Measurements from ENCODE around the gene ABCC1. TPM values are rescaled to one million over a fixed set of nuclear protein-coding genes. Genes with fewer than 3 reads are reported as not detected.

ABCC1 gene
- polyA plus RNA-seq, 1 donor (not counting 4 experiments of a cell fraction or from before 2014, with no cell fraction given), result 19.4 TPM

DNA sequence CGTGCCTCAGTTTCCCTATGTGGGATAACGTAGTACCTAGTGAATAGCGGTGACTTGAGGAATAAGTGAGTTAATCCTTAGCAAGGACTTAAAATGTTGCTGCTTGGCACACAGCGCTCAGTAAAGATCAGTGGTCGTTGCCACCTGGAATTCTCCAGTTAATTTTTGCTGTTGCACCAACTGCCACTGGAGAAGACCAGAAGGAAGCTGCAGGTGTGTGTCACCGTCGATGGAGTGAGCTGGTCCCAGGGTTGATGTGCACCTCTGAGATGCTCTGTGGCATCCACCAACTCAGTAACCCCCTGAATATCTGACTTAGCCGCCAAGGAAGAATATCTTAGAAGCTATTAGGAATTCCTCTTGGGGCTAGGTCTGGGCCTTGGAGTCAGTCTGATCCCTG is 4.1 kb downstream of the ABCC1 start:
- Histone ChIP-seq H3K4me1 (ENCODE audit: control insufficient read depth, extremely low read depth, insufficient read depth, low read length) (peaks cover 17% of the 10 kb centered on the region), H3K4me2 (ENCODE audit: control insufficient read depth, extremely low read depth, insufficient read depth, low read depth, low read length) (no peak overlapping the region), H2AFZ (ENCODE audit: control insufficient read depth, low read length) (no peak overlapping the region), H3K27me3 (ENCODE audit: control insufficient read depth, extremely low read depth, insufficient read depth, low read length) (no peaks in the 10 kb centered on the region), H3K9me3 (ENCODE audit: control insufficient read depth, low read depth, low read length) (no peaks in the 10 kb centered on the region), H3K36me3 (ENCODE audit: control insufficient read depth in 2 of 2, extremely low read depth in 1 of 2, insufficient read depth in 2 of 2, low read length in 2 of 2) (peaks cover 0 to 4% of the 10 kb centered on the region in 2 experiments), H3K9me1 (ENCODE audit: control insufficient read depth, extremely low read depth, insufficient read depth, low read length) (peaks cover 3% of the 10 kb centered on the region), H3K27ac (ENCODE audit: control insufficient read depth, insufficient read depth, low read length) (no peak overlapping the region), H3K9ac (ENCODE audit: control insufficient read depth, extremely low read depth, insufficient read depth, low read length) (no peak overlapping the region), H4K20me1 (ENCODE audit: control insufficient read depth, extremely low read depth, insufficient read depth, low read length) (peaks cover 6% of the 10 kb centered on the region), H3K4me3 (ENCODE audit: control insufficient read depth in 2 of 3, extremely low read depth in 1 of 3, insufficient read depth in 2 of 3, low read depth in 1 of 3, low read length in 3 of 3) (no peak overlapping the region), H3K79me2 (ENCODE audit: control insufficient read depth, insufficient read depth, low read length) (peaks cover 85% of the 10 kb centered on the region)
- no peak for TF ChIP-seq EZH2 (IDR thresholded peaks at IDR 0.05; ENCODE audit: low read length)
- TF ChIP-seq CTCF (optimal IDR thresholded peaks at IDR 0.05 in 1 of 3, IDR thresholded peaks at IDR 0.05 in 1 of 3, conservative IDR thresholded peaks at IDR 0.05 in 1 of 3; ENCODE audit: extremely low read depth in 1 of 3, insufficient read depth in 2 of 3, low read length in 3 of 3), result no peak
- DNase-seq (ENCODE audit: low read depth, low spot score), result no peak
- no peak for FAIRE-seq
- dilution Hi-C loops (cut with MboI; ENCODE audit: extremely low pct_ligation_motif_present, low sequenced_read_pairs), result no loop called here

- Histone ChIP-seq H3K4me2 (ENCODE audit: control insufficient read depth, extremely low read depth, insufficient read depth, low read depth, low read length) (no peak overlapping the region), H3K36me3 (ENCODE audit: control insufficient read depth in 2 of 2, extremely low read depth in 1 of 2, insufficient read depth in 2 of 2, low read length in 2 of 2) (peaks cover 0 to 4% of the 10 kb centered on the region in 2 experiments), H3K79me2 (ENCODE audit: control insufficient read depth, insufficient read depth, low read length) (peaks cover 92% of the 10 kb centered on the region), H3K9ac (ENCODE audit: control insufficient read depth, extremely low read depth, insufficient read depth, low read length) (no peak overlapping the region), H3K9me1 (ENCODE audit: control insufficient read depth, extremely low read depth, insufficient read depth, low read length) (peaks cover 3% of the 10 kb centered on the region), H4K20me1 (ENCODE audit: control insufficient read depth, extremely low read depth, insufficient read depth, low read length) (peaks cover 6% of the 10 kb centered on the region), H3K4me3 (ENCODE audit: control insufficient read depth in 2 of 3, extremely low read depth in 1 of 3, insufficient read depth in 2 of 3, low read depth in 1 of 3, low read length in 3 of 3) (no peak overlapping the region), H2AFZ (ENCODE audit: control insufficient read depth, low read length) (no peak overlapping the region), H3K27me3 (ENCODE audit: control insufficient read depth, extremely low read depth, insufficient read depth, low read length) (no peaks in the 10 kb centered on the region), H3K27ac (ENCODE audit: control insufficient read depth, insufficient read depth, low read length) (no peak overlapping the region), H3K4me1 (ENCODE audit: control insufficient read depth, extremely low read depth, insufficient read depth, low read length) (peaks cover 13% of the 10 kb centered on the region), H3K9me3 (ENCODE audit: control insufficient read depth, low read depth, low read length) (no peaks in the 10 kb centered on the region)
- no peak for FAIRE-seq
- dilution Hi-C loops (cut with MboI; ENCODE audit: extremely low pct_ligation_motif_present, low sequenced_read_pairs), result no loop called here
- DNase-seq (ENCODE audit: low read depth, low spot score), result no peak
- no peak for TF ChIP-seq EZH2 (IDR thresholded peaks at IDR 0.05; ENCODE audit: low read length)
- TF ChIP-seq CTCF (optimal IDR thresholded peaks at IDR 0.05 in 1 of 3, IDR thresholded peaks at IDR 0.05 in 1 of 3, conservative IDR thresholded peaks at IDR 0.05 in 1 of 3; ENCODE audit: extremely low read depth in 1 of 3, insufficient read depth in 2 of 3, low read length in 3 of 3), result no peak
Observed at GRCh38 chr16:15953929-15954813, 4.8 kb downstream of the ABCC1 start.
